ENCODE measurements around the gene EBP. TPM values are rescaled to one million over a fixed set of nuclear protein-coding genes. Genes with fewer than 3 reads are reported as not detected.
A peak's percentile ranks its signal among the peaks of the same experiment; 100 is the strongest.

The EBP gene
- total RNA-seq, 1 donor from 2014 or later = 79.8 TPM

DNA sequence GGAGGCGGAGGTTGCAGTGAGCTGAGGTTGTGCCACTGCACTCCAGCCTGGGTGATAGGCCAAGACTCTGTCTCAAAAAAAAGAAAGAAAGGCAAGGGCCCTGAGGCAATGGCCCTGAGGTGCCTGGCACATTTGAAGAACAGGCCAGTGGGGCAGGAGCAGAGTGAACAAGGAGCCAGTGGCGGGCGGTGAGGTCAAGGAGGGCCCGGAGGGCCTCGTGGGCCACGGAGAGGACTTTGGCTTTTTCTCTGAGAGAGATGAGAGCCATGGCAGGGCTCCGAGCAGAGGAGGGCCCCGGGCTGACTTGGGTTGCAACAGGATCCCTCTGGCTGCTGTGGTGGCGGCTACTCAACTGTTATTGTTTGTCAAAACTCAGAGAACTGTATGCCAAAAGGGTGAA, 32.3 kb upstream of the EBP start:
- DNase-seq (ENCODE audit: extremely low spot score, unreplicated experiment) = no peak
- no peak overlapping the region for H3K27ac Mint-ChIP-seq
- no peak overlapping the region for H3K4me3 Mint-ChIP-seq
- no peak for TF ChIP-seq CTCF (conservative IDR thresholded peaks at IDR 0.05)
- H3K27me3 Mint-ChIP-seq = no peaks in the 10 kb centered on the region
- no peaks in the 10 kb centered on the region for H3K4me1 Mint-ChIP-seq (ENCODE audit: unreplicated experiment)
- H3K9me3 Mint-ChIP-seq = no peaks in the 10 kb centered on the region
- peaks cover 4% of the 10 kb centered on the region for H3K36me3 Mint-ChIP-seq

DNA sequence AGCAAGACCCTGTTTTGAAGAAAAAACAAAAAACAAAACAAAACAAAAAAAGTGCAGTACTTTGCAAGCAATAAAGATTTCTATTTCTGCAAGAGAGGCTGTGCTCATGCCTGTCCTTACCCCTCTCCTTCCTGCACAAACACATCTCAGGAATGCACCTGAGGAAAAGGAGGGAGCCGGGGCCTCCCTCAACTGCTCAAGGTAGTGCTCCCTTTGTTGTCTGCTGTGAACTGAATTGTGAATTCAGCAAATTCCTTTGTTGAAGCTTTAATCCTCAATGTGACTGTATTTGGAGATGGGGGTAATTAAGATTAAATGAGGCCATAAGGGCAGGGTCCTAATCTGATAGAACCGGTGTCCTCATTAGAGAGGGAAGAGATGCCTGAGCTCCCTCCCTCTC, 31.7 kb upstream of the EBP start:
- H3K9me3 Mint-ChIP-seq = no peaks in the 10 kb centered on the region
- no peak for TF ChIP-seq CTCF (conservative IDR thresholded peaks at IDR 0.05)
- no peaks in the 10 kb centered on the region for H3K4me1 Mint-ChIP-seq (ENCODE audit: unreplicated experiment)
- H3K27ac Mint-ChIP-seq = no peak overlapping the region
- DNase-seq (ENCODE audit: extremely low spot score, unreplicated experiment) = no peak
- H3K36me3 Mint-ChIP-seq = peaks cover 4% of the 10 kb centered on the region
- H3K4me3 Mint-ChIP-seq = no peak overlapping the region
- H3K27me3 Mint-ChIP-seq = no peaks in the 10 kb centered on the region

DNA sequence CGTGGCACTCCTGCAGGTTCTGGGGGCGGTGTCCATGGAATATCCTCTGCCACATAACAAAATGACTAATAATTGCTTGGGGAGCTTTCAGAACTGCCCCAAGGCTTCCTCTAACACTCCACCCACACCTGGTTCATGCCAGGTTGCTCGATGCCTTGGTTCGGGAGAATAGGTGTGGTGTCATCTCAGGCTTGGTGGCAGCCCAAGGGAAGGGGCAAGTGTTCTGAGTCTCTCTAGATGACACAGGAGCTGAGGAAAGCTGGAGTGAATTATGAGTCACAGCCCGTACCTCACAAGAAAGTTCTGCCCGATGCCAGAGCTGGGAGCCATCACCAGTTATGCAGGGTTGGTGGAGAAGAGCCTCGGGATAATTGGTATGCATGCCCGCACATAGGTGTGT, 30.9 kb upstream of the EBP start:
- peaks cover 4% of the 10 kb centered on the region for H3K36me3 Mint-ChIP-seq
- no peak overlapping the region for H3K27ac Mint-ChIP-seq
- no peak overlapping the region for H3K4me3 Mint-ChIP-seq
- H3K27me3 Mint-ChIP-seq = no peaks in the 10 kb centered on the region
- no peak for TF ChIP-seq CTCF (conservative IDR thresholded peaks at IDR 0.05)
- H3K4me1 Mint-ChIP-seq (ENCODE audit: unreplicated experiment) = no peaks in the 10 kb centered on the region
- DNase-seq (ENCODE audit: extremely low spot score, unreplicated experiment) = no peak
- H3K9me3 Mint-ChIP-seq = no peaks in the 10 kb centered on the region

DNA sequence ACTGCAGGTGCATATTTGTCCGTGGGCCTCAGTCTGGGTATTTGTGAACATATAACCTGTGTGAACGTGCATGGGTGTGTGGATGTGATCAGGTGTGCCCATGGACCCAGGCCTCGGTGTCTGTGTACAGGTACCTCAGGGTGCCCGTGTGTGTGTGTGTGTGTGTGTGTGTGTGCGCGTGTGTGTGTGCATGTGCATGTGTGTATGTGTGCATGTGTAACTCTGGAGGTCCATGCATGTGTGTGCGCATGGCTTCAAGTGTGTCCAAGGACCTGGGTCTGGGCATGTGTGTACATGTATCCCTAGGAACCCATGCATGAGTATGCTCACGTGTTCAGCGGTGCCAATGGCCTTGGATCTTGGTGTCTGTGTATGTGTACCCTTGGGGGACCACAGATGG, 29.8 kb upstream of the EBP start:
- peaks cover 4% of the 10 kb centered on the region for H3K36me3 Mint-ChIP-seq
- no peaks in the 10 kb centered on the region for H3K9me3 Mint-ChIP-seq
- no peak for DNase-seq (ENCODE audit: extremely low spot score, unreplicated experiment)
- H3K27me3 Mint-ChIP-seq = no peaks in the 10 kb centered on the region
- H3K27ac Mint-ChIP-seq = peak overlapping the region; percentile 8
- no peak for TF ChIP-seq CTCF (conservative IDR thresholded peaks at IDR 0.05)
- no peak overlapping the region for H3K4me3 Mint-ChIP-seq
- H3K4me1 Mint-ChIP-seq (ENCODE audit: unreplicated experiment) = no peaks in the 10 kb centered on the region

GRCh38 chrX:48492293-48492910, 29.2 kb upstream of the EBP start:
- Mint-ChIP-seq H3K4me3 (no peak overlapping the region), H3K27me3 (no peaks in the 10 kb centered on the region), H3K27ac (peak overlapping the region; percentile 8), H3K4me1 (ENCODE audit: unreplicated experiment) (no peaks in the 10 kb centered on the region), H3K9me3 (no peaks in the 10 kb centered on the region), H3K36me3 (peaks cover under 1% of the 10 kb centered on the region)
- TF ChIP-seq CTCF (conservative IDR thresholded peaks at IDR 0.05) = no peak
- DNase-seq (ENCODE audit: extremely low spot score, unreplicated experiment) = no peak
